22Rv1 (cell line): ENCODE data around the gene GPAT3.

Source experiments
- H3K27ac ChIP-seq: fragments of 450-650 bp; 2 replicates; pipeline ENCODE4 v1.5.1; 2017
- CTCF ChIP-seq: fragments of 450-650 bp; IDR thresholded peaks from 2 replicates; pipeline ENCODE4 v1.5.1; 2017; ENCODE audit warnings: mild to moderate bottlenecking
- ZFX ChIP-seq: fragments of 450-650 bp; IDR thresholded peaks from 2 replicates; pipeline ENCODE4 v1.6.1; 2017; ENCODE audit warnings: antibody characterized with exemption, borderline replicate concordance

The GPAT3 gene

DNA sequence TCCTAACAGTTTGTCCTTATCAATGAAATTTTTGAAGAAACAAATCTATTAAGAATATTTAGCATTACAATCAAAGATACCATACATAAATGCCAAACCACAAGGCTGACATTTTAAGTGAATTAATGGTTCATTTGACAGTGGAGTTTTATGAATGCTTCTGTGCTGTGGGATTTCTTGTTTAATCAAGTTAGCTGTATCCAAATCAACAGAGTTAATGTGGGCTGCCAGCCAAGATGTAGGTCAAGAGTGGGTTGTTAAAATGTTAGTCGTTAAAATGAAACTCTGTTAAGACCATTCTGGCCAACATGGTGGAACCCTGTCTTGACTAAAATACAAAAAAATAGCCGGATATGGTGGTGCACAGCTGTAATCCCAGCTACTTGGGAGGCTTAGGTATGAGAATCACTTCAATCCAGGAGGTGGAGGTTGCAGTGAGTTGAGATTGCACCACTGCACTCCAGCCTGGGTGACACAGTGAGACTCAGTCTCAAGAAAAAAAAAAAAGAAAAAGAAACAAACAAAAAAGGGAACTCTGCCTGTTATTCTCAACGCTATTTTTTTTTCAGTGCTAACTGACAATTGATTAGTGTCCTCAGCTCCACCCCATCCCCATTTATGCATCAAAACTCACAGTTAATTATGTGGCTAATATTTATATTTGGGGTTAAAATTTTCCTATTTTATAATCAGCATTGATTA, 20.2 kb downstream of the GPAT3 start:
- H3K27ac ChIP-seq: no peak overlapping the region
- TF ChIP-seq ZFX: no peak
- no peak for TF ChIP-seq CTCF

- no peak overlapping the region for H3K27ac ChIP-seq
- TF ChIP-seq ZFX (no peak), CTCF (no peak)
Observed at GRCh38 chr4:83556816-83557215, 20.9 kb downstream of the GPAT3 start.

GRCh38 chr4:83558059-83558653, 22.2 kb downstream of the GPAT3 start:
- TF ChIP-seq CTCF (no peak), ZFX (no peak)
- no peak overlapping the region for H3K27ac ChIP-seq

DNA sequence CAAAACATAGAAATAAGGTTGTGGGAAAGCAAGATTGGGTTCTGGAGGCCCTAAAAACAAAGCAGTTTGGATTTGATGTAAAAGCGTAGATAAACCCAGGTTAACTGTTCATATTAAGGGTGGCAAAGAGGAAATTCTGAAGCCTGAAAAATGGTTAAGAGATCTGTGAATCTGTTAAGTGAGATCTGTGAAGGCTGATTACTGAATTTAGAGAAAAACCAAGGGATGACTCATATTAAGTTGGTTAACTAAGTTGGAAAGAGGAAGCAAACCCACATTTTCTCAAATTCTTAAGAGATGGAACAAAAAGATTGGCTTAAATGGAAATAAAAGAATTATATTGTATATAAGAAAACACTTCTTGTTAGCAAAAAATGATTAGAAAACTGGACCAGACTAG, 22.8 kb downstream of the GPAT3 start:
- TF ChIP-seq ZFX: no peak
- no peak for TF ChIP-seq CTCF
- no peak overlapping the region for H3K27ac ChIP-seq

DNA sequence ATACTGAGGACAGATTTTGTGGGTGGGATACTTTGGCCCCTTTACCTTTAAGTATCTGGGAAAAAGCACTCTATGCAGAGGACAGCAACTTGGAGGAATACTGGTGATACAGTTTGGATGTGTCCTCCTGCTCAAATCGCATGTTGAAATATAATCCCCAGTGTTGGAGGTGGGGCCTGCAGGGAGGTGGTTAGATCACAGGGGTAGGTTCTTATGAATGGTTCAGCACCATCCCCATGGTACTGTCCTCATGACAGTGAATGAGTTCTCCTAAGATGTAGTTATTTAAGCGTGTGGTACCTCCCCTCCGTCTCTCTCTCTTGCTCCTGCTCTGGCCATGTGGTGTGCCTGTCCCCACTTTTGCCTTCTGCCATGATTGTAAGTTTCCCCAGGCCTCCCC, 24.6 kb downstream of the GPAT3 start:
- no peak overlapping the region for H3K27ac ChIP-seq
- TF ChIP-seq ZFX: no peak
- TF ChIP-seq CTCF: no peak

DNA sequence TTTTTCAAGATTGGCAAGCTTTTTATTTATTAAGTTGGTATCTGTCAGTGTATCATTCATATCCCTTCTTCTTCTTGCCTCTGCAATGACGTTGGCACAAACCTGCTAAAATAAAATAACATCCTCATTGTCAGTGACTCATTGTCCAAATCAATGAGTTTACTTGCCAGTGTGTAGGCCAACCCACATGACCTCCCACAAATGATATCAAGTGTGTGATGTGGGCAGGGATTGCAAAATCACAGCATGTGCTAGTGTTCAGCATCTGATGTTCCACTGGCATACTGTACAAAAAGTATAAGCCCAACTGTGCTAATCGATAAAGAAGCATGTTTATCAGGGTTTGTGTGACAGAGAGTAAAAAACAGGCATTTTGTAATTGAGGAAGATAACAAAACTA, 25.5 kb downstream of the GPAT3 start:
- H3K27ac ChIP-seq: no peak overlapping the region
- no peak for TF ChIP-seq ZFX
- TF ChIP-seq CTCF: no peak

- TF ChIP-seq CTCF (no peak), ZFX (no peak)
- no peak overlapping the region for H3K27ac ChIP-seq
Observed at GRCh38 chr4:83563998-83564397, 28.1 kb downstream of the GPAT3 start.
